Neutrophil (primary cell): ENCODE results near the gene S100A2.

Source experiments
- H3K27ac ChIP-seq: fragments of 200-600 bp; sonication (generic); 2 replicates; pipeline ENCODE4 v1.5.1; 2016; ENCODE audit warnings: mild to moderate bottlenecking, moderate library complexity
- H3K27me3 ChIP-seq: fragments of 200-600 bp; sonication (generic); 2 replicates; pipeline ENCODE4 v1.6.0; 2016; ENCODE audit warnings: mild to moderate bottlenecking
- H3K36me3 ChIP-seq: fragments of 200-600 bp; sonication (generic); 2 replicates; pipeline ENCODE4 v1.5.1; 2017
- H3K4me1 ChIP-seq, 2 experiments: fragments of 200-600 bp in 1 of 2; sonication (generic) in 1 of 2; 1 replicate in 1 of 2; 2 replicates in 1 of 2; pipeline versions ENCODE4 v1.5.1 to v1.6.1; 2013 to 2016; ENCODE audit warnings: low read depth in 1 of 2, low read length in 1 of 2, mild to moderate bottlenecking in 1 of 2, moderate library complexity in 1 of 2; ENCODE audit not compliant: control insufficient read depth in 1 of 2, insufficient read depth in 1 of 2
- H3K4me3 ChIP-seq, 2 experiments: fragments of 200-600 bp in 1 of 2; sonication (generic) in 1 of 2; 1 replicate in 1 of 2; 2 replicates in 1 of 2; pipeline ENCODE4 v1.5.1; 2013 to 2016; ENCODE audit warnings: low read depth in 1 of 2, low read length in 1 of 2, mild to moderate bottlenecking in 1 of 2, moderate library complexity in 1 of 2
- H3K9me3 ChIP-seq: fragments of 200-600 bp; sonication (generic); 2 replicates; pipeline ENCODE4 v1.5.1; 2016
- TF ChIP-seq, protein P1 (sequence below): fragments of 200-600 bp; sonication (generic); IDR thresholded peaks from 2 replicates; pipeline ENCODE4 v1.5.1; 2016; ENCODE audit warnings: antibody characterized with exemption

S100A2 gene

DNA sequence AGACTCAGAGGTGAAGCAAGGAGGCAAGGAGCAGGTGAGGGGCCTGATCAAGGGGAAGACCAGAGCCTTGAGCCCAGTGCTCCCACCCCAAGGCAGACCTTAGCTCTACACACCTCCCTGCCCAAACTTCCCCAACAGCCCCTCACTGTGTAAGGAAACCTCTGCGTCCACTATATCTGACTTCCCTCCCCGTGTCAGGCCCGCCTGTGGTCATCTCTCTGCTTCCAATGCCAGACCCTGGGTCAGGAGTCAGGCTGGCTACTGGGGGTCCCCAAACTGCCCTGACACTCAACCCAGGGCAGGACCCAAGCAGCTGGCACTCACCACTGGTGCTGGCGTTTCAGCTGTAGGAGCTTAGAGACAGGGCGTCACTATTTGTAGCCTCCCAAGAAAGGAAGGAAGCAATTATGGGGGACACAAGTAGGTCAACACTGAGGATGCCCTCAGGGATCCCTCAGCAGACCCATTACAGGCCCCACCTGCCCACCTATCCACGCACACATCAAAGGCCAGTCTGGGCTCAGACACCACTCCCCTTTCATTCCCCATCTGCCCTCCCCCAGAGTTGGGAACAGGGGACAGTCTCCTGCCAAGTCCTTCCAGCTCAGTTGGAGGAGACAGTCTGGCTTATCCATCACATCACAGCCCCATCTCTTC lies 15.8 kb downstream of the S100A2 start:
- TF ChIP-seq, protein P1, sequence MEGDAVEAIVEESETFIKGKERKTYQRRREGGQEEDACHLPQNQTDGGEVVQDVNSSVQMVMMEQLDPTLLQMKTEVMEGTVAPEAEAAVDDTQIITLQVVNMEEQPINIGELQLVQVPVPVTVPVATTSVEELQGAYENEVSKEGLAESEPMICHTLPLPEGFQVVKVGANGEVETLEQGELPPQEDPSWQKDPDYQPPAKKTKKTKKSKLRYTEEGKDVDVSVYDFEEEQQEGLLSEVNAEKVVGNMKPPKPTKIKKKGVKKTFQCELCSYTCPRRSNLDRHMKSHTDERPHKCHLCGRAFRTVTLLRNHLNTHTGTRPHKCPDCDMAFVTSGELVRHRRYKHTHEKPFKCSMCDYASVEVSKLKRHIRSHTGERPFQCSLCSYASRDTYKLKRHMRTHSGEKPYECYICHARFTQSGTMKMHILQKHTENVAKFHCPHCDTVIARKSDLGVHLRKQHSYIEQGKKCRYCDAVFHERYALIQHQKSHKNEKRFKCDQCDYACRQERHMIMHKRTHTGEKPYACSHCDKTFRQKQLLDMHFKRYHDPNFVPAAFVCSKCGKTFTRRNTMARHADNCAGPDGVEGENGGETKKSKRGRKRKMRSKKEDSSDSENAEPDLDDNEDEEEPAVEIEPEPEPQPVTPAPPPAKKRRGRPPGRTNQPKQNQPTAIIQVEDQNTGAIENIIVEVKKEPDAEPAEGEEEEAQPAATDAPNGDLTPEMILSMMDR: no peak
- H3K27me3 ChIP-seq: no peaks in the 10 kb centered on the region
- H3K9me3 ChIP-seq: no peaks in the 10 kb centered on the region
- H3K4me1 ChIP-seq: peaks cover 58 to 62% of the 10 kb centered on the region in 2 experiments
- peak overlapping the region; percentile 65 for H3K27ac ChIP-seq
- H3K36me3 ChIP-seq: no peaks in the 10 kb centered on the region
- no peak overlapping the region for H3K4me3 ChIP-seq

DNA sequence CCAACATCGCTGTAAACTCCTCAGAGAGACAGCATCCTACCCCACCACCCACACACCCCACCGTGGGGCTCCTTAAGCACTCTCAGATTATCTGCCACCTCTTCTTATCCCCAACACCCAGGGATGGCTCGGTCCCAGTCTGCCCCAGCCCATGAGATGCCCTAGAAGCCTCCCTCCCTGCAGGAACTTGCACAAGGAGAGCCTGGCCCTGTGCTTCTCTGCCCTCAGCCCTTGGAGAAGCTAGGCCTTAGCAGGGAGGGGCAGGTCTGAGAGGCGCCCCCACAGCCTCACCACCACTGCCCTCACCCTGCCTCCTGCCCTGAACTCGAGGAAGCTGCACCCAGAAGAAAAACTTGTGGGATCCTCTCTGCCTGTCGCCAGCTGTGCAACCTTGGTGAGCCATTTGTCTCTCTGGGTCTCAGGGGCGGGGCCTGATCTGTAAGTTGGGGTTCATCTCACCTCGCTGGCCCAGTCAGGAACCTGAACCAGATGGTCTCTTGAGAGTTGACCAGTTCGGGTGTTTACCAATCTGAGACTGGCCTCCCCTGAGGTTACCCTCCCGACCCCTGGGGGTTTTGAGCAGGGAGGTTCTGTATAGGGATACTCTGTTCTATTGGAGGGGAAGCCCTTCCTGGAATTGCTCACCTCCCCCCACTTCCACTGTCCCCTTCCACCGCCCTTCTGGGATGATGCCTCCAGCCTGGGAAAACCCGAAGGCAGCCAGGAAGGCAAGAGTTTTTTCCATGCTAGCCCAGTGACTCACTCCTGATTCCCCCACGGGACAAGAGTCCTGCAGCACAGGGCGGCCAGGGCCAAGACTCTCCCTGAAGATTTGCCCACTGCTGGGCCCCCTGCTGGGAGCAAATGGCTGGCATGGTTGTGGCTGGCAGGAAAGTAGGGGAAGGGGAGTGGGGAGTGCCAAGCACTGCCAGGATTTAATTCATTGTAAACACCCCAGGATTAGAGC lies 16.6 kb downstream of the S100A2 start, which contains the start of gene S100A3:
Gene S100A3 (minus strand): TSS at position 537 of the 967 bp plus-strand sequence. CDS start 773 bp downstream, outside the sequence.
- peaks cover 65 to 71% of the 10 kb centered on the region in 2 experiments for H3K4me1 ChIP-seq
- no peak within 1 kb of the TSS for H3K4me3 ChIP-seq
- no peaks in the 10 kb centered on the region for H3K9me3 ChIP-seq
- H3K36me3 ChIP-seq: peaks cover 6% of the 10 kb centered on the region
- no peaks in the 10 kb centered on the region for H3K27me3 ChIP-seq
- peak within 1 kb of the TSS; percentile 38 for H3K27ac ChIP-seq
- TF ChIP-seq, protein P1: no peak

DNA sequence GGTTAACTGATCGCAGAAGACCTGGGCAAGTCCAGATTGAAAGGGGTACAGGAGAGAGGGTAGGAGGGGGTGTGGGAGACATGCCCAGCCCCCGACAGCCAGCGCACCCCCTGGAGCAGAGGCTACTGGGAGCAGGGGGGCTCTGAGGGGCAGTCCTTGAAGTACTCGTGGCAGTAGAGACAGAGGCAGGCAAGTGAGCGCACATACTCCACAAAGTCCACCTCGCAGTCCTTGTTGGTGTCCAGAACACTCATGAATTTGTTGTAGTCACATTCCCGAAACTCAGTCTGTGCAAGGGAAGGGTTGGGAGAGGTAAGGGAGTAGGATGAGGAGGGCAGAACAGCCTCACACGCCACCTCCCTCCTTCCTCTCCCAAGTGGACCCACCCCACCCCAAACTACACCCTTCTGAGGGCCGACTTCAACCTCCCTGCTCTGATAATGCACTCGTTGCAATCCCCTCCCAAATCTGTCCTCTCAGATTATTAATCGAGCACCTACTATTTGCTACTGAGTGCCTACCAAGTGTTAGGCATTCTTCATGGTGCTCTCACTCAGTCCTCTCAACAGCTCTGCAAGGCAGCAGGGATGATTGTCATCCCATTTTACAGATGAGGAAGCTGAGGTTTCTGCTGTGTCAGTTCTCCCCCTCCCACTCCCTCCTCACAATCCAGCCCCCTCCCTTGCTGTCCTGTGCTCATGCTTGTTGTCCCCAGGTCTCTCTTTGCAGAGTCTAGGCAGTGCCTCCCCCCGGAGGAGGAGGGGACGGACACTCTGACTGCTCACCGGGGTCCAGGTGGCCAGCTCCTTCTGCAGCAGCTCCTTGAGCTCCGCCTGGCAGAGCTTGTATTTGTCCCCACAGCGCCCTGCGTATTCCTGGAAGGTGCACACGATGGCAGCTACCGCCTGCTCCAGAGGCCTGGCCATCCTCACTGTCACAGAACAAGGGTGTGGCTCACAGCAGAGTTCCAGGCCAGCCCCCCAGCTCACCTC lies 17.8 kb downstream of the S100A2 start:
- peaks cover 72 to 82% of the 10 kb centered on the region in 2 experiments for H3K4me1 ChIP-seq
- H3K4me3 ChIP-seq: no peak overlapping the region

DNA sequence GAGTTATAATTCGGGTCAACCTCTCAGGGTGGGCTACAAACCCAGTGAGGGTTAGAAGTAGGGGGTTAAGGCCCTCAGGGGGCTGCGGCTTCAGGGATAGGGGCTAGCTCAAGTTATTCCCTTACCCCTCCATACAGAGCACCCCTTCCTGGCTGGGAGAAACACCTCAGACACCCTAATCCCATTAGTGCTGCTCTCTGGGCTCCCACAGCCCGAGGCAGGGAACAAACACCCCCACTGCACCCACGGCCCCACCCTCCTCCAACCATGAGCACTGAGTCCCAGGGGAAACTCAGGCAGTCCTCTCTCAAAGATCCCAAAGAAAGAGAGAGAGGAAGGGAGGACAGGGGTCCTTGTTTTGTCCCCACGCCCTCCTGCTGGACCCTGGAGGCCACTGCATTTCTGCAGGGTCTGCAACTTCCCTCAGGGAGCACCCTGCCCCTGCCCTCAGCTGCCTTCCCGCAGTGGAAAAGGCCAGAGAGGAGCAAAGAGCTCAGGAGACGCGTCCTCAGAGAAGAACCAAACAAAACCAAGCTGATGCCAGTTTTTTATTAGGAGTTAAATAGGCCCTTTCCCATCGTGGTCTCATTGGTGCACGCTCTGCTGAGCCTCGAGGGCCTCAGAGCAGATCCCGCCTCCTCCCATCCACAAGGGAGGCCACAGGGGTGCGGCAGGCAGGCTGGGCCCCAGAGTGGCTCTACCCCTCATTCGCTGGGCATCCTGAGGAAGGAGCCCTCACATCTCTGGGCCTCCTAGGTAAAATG lies 18.7 kb downstream of the S100A2 start:
- H3K4me1 ChIP-seq: peaks cover 81 to 91% of the 10 kb centered on the region in 2 experiments
- H3K27me3 ChIP-seq: no peaks in the 10 kb centered on the region
- peaks cover 22% of the 10 kb centered on the region for H3K36me3 ChIP-seq
- H3K4me3 ChIP-seq: no peak overlapping the region
- peak overlapping the region; percentile 97 for H3K27ac ChIP-seq
- TF ChIP-seq, protein P1: no peak
- no peaks in the 10 kb centered on the region for H3K9me3 ChIP-seq

More for the DNA sequence above, 17.8 kb downstream of the S100A2 start:
- H3K27ac ChIP-seq: peak overlapping the region; percentile 38
- no peaks in the 10 kb centered on the region for H3K9me3 ChIP-seq
- TF ChIP-seq, protein P1: no peak
- peaks cover 17% of the 10 kb centered on the region for H3K36me3 ChIP-seq
- no peaks in the 10 kb centered on the region for H3K27me3 ChIP-seq
